Activated naive CD8-positive, alpha-beta T cell treated with anti-CD3 and anti-CD28 coated beads, Interleukin-2, amount 50 U/mL, for 16 hours (primary cell): ENCODE measurements around the gene FOLR1.
"Not testable (repeated sequence)": the region's sequence is repeated elsewhere in the genome, so short reads cannot be mapped to it uniquely, and the experiment has no call there.

Experiments
- DNase-seq: peaks from one replicate; pipeline ENCODE4 v3.0.0-alpha.2; 2020; ENCODE audit warnings: low read depth, low spot score

The FOLR1 gene

DNA sequence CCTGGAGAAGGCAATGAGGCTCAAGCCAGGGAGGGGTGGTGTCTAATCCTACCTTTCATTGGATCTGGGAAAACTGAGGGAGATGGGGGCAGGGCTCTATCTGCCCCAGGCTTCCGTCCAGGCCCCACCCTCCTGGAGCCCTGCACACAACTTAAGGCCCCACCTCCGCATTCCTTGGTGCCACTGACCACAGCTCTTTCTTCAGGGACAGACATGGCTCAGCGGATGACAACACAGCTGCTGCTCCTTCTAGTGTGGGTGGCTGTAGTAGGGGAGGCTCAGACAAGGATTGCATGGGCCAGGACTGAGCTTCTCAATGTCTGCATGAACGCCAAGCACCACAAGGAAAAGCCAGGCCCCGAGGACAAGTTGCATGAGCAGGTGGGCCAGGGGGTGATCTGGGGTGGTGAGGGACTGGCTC, at the start of gene FOLR1:
FOLR1 (plus strand) TSS at position 180 of the 421 bp plus-strand sequence; CDS start at position 214, 34 bp downstream.
- no peak for DNase-seq

DNA sequence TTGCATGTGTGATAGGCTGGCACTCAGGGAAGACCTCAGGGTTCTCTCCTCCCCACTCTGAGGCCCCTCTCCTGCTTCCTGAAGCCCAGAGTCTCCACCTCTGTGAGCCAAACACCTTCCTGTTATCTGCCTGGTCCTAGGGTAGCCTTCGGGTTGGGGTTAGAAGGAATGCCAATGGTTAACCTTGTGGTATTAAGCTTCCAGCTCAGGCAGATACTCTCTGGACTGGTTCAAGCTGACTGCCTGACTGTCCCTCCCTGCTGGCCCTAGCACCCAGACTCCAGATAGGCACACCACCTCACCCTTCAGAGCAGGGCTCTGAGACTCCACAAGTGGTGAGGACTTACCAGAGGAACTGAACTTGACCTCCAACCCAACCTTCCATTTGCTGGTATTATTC, 49.4 kb upstream of the FOLR1 start:
- DNase-seq, result not testable (repeated sequence)

DNA sequence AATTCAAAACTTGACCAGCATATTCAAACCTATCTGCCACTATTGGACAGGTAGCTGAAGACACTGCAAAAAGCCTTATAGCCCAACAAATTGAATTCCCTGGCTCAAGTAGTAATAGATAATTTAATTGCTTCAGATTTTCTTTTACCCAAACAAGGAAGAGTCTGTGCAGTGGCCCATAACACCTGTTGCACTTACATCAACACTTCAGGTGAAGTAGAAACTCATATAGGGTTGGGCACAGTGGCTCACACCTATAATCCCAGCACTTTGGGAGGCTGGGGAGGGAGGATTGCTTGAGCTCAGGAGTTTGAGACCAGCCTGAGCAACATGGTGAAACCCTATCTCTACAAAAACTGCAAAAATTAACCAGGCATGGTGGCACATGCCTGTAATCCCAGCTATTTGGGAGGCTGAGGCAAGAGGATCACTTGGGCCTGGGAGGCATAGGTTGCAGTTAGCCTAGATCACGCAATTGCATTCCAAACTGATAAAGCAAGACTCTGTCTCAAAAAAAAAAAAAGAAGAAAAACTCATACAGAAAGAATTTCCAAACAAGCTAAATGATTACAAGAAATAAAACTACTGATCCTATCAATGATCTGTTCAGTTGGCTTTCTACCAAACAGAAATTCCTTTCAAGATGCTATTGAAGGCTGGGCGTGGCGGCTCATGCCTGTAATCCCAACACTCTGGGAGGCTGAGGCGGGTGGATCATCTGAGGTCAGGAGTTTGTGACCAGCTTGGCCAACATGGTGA, 47.0 kb upstream of the FOLR1 start:
- no peak for DNase-seq

DNA sequence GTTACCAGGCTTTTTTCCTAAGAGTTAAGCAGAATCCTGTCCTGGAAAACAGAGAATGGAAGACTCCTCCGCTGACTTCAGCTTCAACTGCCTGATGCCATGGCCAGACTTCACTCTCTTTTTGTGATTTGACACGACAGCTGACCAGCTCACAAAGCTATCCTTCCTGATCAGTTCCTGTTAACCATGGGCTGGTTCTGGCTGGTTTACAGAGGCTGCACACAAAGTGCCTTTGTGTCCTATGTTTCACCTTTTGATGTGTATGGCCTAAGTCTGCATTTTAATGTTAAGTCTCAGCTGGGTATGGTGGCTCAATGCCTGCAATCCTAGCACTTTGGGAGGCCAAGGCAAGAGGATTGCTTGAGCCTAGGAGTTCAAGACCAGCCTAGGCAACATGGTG, 45.3 kb upstream of the FOLR1 start:
- DNase-seq, result no peak

DNA sequence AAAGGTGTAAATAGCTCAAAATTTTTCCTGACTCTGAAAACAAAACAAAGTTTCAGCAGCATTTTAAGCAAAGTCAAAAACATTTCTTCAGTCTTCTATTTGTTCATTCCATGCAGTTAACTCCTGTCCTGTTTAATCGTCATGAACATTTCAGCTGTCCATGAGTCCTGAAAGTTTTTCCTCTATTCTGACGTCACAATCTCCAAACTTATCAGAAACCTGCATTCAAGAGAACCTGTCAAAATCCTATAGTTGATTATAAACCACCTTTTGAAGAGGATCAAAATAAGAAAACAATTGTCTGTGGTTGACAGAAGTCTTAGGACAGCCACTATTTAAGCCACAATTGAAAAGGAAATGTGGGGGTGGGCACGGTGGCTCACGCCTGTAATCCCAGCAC, 41.1 kb upstream of the FOLR1 start:
- DNase-seq, result no peak

DNA sequence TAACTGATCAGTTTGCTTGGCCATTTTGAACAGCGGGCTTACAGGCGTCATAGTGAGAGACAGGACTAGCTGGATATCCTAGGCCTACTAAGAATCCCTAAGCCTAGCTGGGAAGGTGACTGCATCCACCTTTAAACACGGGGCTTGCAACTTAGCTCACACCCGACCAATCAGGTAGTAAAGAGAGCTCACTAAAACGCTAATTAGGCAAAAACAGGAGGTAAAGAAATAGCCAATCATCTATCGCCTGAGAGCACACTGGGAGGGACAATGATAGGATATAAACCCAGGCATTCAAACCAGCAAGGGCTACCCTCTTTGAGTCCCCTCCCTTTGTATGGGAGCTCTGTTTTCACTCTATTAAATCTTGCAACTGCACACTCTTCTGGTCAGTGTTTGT, 38.1 kb upstream of the FOLR1 start:
- not testable (repeated sequence) for DNase-seq

DNA sequence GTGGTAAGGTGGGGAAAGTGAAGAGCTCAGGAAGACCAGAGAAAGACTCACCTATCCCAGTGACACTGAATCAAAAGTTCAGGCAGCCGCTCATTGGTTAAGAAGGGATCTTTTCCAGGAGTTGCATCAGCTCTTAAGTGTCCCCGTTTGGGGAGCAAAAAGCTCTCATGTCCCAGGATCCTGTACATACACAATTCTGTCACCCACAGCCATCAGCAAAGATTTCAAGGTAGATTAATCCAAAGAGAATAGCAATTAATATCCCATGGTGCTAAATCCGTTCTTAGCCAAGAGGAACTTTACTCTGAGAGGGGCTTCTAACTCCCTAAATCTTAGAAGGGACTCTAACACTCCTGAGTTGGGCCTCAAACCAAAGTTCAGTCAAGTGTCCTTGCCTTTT, 37.1 kb upstream of the FOLR1 start:
- no peak for DNase-seq

DNA sequence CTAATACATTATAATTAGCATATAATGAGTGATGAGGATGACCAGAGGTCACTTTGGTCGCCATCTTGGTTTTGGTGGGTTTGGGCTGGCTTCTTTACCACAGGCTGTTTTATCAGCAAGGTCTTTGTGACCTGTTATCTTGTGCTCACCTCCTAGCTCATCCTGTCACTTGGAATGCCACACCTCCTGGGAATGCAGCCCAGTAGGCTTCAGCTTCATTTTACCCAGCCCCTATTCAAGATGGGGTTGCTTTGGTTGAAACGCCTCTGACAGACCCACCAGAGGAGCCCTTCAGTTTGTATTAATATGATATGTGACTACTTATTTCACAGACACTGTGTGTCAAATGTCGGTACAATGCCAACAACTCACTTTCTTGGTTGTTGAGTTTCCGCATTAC, 36.2 kb upstream of the FOLR1 start:
- no peak for DNase-seq

DNA sequence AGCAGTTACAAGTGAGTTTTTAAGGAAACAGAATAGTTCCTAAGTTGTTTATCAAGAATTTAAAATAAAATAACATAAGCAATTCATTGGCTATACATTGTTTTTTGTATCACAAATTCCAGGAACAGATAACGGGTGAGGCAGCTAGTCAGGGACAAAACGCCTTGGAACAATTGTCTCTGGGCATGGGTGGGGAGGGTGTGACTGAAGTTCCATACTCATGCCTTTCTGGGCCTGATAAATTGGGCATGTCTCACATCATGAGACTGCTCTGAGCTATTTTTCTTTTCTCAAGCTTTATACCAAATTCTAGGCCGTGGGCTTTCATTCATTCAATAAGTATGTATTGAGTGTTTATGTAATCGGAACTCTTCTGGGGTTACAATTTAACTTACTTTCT, 34.8 kb upstream of the FOLR1 start:
- DNase-seq, result no peak

DNA sequence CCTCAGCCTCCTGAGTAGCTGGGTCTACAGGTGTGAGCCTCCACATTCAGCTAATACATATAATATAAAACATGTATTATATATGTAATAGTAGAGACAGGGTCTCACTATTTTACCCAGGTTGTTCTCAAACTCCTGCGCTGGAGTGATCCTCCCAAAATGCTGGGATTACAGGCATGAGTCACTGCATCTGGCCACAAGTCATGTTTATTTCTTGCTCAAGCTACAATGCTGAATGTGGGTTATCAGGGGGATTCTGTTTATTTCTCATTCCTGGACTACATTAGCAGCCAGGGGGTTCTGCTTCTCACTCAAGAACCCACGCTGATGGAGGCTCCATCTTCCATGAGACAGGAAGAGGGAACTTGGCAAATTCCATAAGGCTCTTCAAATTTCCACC, 31.6 kb upstream of the FOLR1 start:
- no peak for DNase-seq

DNA sequence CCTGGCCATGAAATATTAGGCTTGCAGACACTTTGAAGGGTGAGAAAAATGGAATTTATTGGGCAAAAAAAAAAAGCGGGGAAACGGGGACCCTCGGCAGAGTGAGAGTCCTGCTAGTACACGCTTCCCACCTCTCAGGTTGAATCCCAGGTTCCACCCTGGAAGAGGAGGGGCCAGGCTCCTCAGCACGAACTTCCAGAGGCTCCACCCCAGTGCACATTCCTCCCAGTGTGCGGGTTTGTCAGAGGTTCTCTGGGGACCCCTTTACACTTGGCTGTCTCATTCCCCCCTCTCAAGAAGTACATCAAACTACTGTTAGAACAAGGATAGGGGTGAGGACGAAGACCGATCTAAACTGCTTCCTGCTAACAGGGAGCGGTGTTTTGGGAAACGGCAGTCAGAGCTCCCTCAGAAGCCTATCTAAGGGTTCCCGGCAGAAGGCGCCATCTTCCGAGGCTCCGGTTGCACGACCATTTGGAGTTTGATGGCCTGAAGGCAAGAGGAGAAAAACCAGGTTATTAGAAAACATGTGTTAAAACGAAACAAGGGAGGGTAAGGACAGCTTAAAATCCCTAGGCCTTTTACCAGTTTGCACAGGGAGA, 28.9 kb upstream of the FOLR1 start:
- no peak for DNase-seq

DNA sequence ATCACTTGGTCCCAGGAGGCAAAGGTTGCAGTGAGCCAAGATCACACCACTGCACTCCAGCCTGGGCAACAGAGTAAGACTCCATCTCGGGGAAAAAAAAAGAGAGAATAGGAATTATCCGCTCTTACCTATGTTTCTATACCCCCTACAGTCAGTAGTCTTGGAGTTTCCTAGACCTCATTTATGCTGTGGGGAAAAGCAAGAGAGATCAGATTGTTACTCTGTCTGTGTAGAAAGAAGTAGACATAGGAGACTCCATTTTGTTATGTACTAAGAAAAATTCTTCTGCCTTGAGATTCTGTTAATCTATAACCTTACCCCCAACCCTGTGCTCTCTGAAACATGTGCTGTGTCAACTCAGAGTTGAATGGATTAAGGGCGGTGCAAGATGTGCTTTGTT, 27.8 kb upstream of the FOLR1 start:
- DNase-seq, result not testable (repeated sequence)

DNA sequence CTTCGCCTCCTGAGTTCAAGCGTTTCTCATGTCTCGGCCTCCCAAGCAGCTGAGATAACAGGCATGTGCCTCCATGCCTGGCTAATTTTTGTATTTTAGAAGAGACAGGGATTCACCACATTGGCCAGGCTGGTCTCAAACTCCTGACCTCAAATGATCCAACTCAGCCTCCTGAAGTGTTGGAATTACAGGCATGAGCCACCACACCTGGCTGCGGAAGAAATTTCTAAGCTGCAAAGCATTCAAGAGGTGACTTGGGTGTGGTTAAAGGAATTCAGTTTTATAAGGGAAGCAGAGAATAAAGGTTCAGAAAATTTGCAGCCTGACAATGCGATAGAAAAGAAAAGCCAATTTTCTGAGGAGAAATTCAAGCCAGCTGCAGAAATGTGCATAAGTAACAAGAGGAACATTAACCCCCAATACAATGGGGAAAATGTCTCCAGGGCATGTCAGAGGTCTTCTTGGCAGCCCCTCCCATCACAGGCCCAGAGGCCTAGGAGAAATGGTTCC, 22.8 kb upstream of the FOLR1 start:
- DNase-seq, result not testable (repeated sequence)

DNA sequence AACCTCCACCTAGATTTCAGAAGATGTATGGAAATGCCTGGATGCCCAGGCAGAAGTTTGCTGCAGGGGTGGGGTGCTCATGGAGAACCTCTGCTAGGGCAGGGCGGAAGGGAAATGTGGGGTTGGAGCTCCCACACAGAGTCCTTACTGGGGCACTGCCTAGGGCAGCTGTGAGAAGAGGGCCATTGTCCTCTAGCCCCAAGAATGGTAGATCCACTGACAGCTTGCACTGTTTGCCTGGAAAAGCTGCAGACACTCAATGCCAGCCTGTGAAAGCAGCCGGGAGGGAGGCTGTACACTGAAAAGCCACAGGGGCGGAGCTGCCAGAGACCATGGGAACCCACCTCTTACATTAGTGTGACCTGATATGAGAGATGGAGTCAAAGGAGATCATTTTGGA, 22.2 kb upstream of the FOLR1 start:
- not testable (repeated sequence) for DNase-seq

DNA sequence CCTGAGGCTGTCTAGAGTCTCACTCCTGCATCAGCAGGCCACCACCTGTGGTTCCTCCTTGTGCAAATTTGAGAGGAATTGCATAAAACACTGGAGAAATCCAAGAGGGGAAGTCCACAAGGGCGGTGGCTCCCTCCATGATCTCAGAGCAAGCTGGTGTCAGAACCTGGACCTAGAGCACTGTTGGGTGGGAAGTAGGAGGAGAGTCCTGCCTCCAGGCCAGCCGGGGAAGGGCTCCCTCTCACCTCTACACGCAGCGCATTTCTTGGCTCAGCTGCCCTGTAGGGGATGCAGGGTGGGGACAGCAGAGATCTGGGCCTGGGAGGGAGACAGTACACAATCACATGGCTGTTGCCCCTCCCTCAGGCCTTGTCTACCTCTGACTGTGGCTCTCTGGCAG, 19.9 kb upstream of the FOLR1 start:
- not testable (repeated sequence) for DNase-seq

DNA sequence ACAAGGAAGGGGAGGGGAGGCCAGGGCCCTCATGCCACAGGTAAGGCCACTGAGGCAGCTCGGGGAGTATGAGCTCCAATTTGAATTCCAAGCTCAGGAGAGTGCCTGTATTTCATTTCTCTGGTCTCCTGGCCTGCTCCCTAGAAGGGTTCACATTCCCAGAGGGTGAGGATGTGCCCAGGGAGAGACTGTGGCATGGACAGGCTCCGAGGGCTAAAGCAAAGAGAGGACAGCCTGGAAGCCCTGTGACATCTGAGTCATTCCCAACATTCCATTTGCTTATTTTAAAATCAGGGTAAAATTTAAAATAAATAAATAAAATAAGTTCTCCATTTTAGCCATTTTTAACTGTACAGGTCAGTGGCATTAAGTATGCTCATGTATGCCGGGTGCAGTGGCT, 18.6 kb upstream of the FOLR1 start:
- no peak for DNase-seq

DNA sequence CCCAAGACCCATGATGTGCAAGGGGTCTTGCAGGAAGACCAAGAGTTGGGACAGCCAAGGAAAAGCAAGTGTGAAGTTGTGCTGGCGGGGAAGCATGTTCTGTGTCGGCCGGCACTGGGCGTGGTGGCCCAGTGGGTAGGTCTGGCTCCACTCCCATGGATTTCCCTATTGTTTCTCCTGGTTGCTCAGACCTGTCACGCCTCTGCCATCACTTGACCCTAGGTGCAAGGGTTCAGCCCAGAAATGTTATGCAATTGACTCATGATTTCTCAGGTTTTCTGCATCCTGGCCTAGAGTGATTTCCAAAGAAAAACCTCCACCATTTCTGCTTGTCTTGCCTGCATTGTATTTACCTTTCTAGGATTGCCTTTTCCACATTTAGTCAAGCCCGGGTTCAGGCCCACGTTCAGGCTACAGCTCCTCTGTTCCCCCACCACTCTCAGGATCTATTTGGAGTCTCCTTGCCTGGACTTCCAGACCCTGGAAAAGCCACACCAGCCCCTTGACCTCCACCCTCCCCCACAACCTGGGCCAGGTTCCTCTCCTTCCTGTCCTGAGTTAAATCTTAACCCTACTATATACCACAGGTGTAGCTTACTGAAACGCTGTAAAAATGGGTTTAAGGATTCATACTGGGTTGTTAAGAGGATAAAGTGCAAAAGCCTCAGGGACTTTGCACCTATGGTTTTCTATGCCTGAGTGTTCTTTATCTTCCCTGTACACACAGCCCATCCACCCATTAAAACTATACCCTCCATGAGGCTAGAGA, 17.5 kb upstream of the FOLR1 start:
- DNase-seq, result no peak

DNA sequence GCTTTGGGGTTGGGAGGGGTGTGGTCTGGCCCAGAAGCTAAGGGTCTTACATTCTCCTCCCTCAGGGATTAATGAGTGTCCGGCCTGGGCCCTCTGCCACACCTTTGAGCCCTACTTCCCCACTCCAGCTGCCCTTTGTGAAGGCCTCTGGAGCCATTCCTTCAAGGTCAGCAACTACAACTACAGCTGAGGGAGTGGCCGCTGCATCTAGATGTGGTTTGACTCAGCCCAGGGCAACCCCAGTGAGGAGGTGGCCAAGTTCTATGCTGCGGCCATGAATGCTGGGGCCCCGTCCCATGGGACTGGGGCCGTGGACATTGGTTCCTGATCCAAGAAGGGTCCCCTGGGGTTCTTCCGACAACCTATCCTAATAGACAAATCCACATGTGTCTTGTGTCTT, 14.3 kb upstream of the FOLR1 start:
- DNase-seq, result no peak

DNA sequence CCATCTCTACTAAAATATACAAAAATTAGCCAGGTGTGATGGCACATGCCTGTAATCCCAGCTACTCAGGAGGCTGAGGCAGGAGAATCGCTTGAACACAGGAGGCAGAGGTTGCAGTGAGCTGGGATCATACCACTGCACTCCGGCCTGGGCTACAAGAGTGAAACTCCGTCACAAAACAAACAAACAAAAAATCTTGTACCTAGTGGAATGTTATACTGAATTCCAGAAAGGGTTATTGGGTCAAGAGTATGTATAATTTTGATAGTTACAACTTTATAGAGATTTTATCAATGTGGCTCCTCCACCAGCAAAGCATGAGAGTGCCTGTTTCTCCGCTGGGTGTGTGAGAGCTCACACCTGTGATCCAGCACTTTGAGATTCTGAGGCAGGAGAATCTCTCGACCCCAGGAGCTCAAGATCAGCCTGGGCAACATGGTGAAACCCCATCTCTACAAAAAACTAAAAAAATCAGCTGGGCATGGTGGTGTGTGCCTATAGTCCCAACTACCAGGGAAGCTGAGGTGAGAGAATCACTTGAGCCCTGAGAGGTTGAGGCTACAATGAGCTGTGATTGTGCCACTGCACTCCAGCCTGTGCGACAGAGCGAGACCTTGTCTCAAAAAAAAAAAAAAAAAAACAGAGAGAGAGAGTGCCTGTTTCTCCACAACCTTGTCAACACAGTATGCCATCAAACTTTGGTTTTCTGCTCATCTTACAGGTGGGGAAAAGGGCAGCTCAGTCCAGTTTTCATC, 12.7 kb upstream of the FOLR1 start:
- DNase-seq, result no peak

DNA sequence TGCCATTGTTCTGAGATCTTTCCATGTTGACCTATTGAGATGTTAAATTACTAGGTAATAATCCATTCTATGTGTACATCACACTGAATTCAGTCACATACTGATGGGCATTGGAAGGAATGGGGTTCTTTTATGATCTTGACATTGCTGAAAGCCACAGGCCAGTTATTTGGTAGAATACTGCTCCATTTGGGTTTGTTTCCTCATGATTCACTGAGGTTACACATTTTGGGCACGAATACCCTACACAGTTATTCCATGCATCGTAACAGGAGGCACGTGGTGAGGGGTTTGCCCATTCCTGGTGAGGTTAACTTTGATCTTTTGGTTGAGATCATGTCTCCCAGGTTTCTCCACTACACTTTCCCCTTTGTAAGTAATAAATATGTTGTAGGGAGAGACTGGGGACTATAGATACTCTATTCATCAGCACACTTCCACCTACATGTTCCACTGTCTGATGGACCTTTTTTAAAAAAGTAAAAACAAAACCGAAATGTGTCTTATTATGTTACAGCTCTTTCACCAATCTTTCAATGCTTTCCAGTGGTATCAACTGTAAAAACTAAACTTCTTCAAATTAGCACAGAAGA, 12.0 kb upstream of the FOLR1 start:
- no peak for DNase-seq

DNA sequence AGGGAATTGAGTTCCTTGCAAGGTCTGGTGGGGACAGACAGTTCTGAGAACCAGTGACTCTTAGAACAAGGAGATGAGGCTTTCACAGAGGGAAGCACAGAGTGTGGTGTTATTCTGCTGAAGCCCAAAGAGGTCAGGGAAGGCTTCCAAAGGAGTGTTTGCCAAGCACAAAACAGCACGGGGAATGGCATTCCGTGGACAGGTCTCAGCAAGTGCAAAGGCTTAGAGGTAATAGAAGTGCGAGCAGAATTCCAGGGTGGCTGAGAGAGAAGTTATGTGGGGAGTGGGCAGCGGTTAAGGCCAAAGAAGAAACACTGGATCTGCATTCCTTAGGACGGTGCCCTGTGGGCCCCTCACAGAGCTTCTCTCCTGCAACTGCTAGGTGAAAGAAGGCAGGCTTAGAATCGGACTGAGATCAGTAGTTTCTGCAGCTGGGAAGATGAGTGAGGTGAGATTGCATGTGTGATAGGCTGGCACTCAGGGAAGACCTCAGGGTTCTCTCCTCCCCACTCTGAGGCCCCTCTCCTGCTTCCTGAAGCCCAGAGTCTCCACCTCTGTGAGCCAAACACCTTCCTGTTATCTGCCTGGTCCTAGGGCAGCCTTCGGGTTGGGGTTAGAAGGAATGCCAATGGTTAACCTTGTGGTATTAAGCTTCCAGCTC, 10.9 kb upstream of the FOLR1 start:
- DNase-seq, result not testable (repeated sequence)
